ENCODE results near the gene PIAS2.
"Not testable (repeated sequence)": the region's sequence is repeated elsewhere in the genome, so short reads cannot be mapped to it uniquely, and the experiment has no call there.

PIAS2 gene

GRCh38 chr18:46830633-46831032 lies 86.7 kb downstream of the PIAS2 start:
- H3K4me3 ChIP-seq (ENCODE audit: low read length), result no peak overlapping the region
- TF ChIP-seq ZNF274 (IDR thresholded peaks at IDR 0.05; ENCODE audit: low read depth, low read length), result no peak

GRCh38 chr18:46829947-46830346 lies 87.4 kb downstream of the PIAS2 start:
- no peak for TF ChIP-seq ZNF274 (IDR thresholded peaks at IDR 0.05; ENCODE audit: low read depth, low read length)
- no peak overlapping the region for H3K4me3 ChIP-seq (ENCODE audit: low read length)

- no peak for TF ChIP-seq ZNF274 (IDR thresholded peaks at IDR 0.05; ENCODE audit: low read depth, low read length)
Measured at GRCh38 chr18:46829531-46829930, 87.8 kb downstream of the PIAS2 start.

GRCh38 chr18:46821856-46822711 lies 95.2 kb downstream of the PIAS2 start:
- no peak for TF ChIP-seq ZNF274 (IDR thresholded peaks at IDR 0.05; ENCODE audit: low read depth, low read length)
- H3K4me3 ChIP-seq (ENCODE audit: low read length), result no peak overlapping the region

More at GRCh38 chr18:46829531-46829930, 87.8 kb downstream of the PIAS2 start:
- H3K4me3 ChIP-seq (ENCODE audit: low read length), result no peak overlapping the region

- no peak for TF ChIP-seq ZNF274 (IDR thresholded peaks at IDR 0.05; ENCODE audit: low read depth, low read length)
- H3K4me3 ChIP-seq (ENCODE audit: low read length), result no peak overlapping the region
Measured at GRCh38 chr18:46820863-46821262, 96.4 kb downstream of the PIAS2 start.

- no peak for TF ChIP-seq ZNF274 (IDR thresholded peaks at IDR 0.05; ENCODE audit: low read depth, low read length)
Measured at GRCh38 chr18:46815661-46816060, 101.6 kb downstream of the PIAS2 start.

GRCh38 chr18:46814399-46814798 lies 102.9 kb downstream of the PIAS2 start:
- no peak for TF ChIP-seq ZNF274 (IDR thresholded peaks at IDR 0.05; ENCODE audit: low read depth, low read length)
- H3K4me3 ChIP-seq (ENCODE audit: low read length), result no peak overlapping the region

More at GRCh38 chr18:46815661-46816060, 101.6 kb downstream of the PIAS2 start:
- H3K4me3 ChIP-seq (ENCODE audit: low read length), result no peak overlapping the region

GRCh38 chr18:46812311-46812710 lies 105.0 kb downstream of the PIAS2 start:
- H3K4me3 ChIP-seq (ENCODE audit: low read length), result no peak overlapping the region

GRCh38 chr18:46810481-46811000 lies 106.8 kb downstream of the PIAS2 start:
- no peak overlapping the region for H3K4me3 ChIP-seq (ENCODE audit: low read length)
- no peak for TF ChIP-seq ZNF274 (IDR thresholded peaks at IDR 0.05; ENCODE audit: low read depth, low read length)

More at GRCh38 chr18:46812311-46812710, 105.0 kb downstream of the PIAS2 start:
- TF ChIP-seq ZNF274 (IDR thresholded peaks at IDR 0.05; ENCODE audit: low read depth, low read length), result no peak

GRCh38 chr18:46809145-46809544 lies 108.2 kb downstream of the PIAS2 start:
- no peak overlapping the region for H3K4me3 ChIP-seq (ENCODE audit: low read length)
- no peak for TF ChIP-seq ZNF274 (IDR thresholded peaks at IDR 0.05; ENCODE audit: low read depth, low read length)

- H3K4me3 ChIP-seq (ENCODE audit: low read length), result not testable (repeated sequence)
Measured at GRCh38 chr18:46795945-46796344, 121.4 kb downstream of the PIAS2 start.

- H3K4me3 ChIP-seq (ENCODE audit: low read length), result no peak overlapping the region
- TF ChIP-seq ZNF274 (IDR thresholded peaks at IDR 0.05; ENCODE audit: low read depth, low read length), result no peak
Measured at GRCh38 chr18:46794607-46795006, 122.7 kb downstream of the PIAS2 start.

GRCh38 chr18:46793565-46793964 lies 123.7 kb downstream of the PIAS2 start:
- no peak overlapping the region for H3K4me3 ChIP-seq (ENCODE audit: low read length)
- no peak for TF ChIP-seq ZNF274 (IDR thresholded peaks at IDR 0.05; ENCODE audit: low read depth, low read length)

- no peak for TF ChIP-seq ZNF274 (IDR thresholded peaks at IDR 0.05; ENCODE audit: low read depth, low read length)
- no peak overlapping the region for H3K4me3 ChIP-seq (ENCODE audit: low read length)
Measured at GRCh38 chr18:46789088-46789487, 128.2 kb downstream of the PIAS2 start.

GRCh38 chr18:46787674-46788073 lies 129.6 kb downstream of the PIAS2 start:
- no peak for TF ChIP-seq ZNF274 (IDR thresholded peaks at IDR 0.05; ENCODE audit: low read depth, low read length)

More at GRCh38 chr18:46787674-46788073, 129.6 kb downstream of the PIAS2 start:
- H3K4me3 ChIP-seq (ENCODE audit: low read length), result no peak overlapping the region

Measured in GM08714 (cell line).